ENCODE measurements around the gene BRD9.
"Not testable (repeated sequence)": the region's sequence is repeated elsewhere in the genome, so short reads cannot be mapped to it uniquely, and the experiment has no call there.

BRD9 gene

GRCh38 chr5:922436-923280 lies 30.1 kb upstream of the BRD9 start:
- Histone ChIP-seq H3K4me1 (ENCODE audit: control insufficient read depth, insufficient read depth, low read length, poor library complexity, severe bottlenecking) (peaks cover 11% of the 10 kb centered on the region), H3K27me3 (replicated peaks; ENCODE audit: control insufficient read depth, insufficient read depth, low read length, poor library complexity, severe bottlenecking) (peaks cover 18% of the 10 kb centered on the region), H3K4me3 (ENCODE audit: insufficient read depth, low read depth, low read length, poor library complexity, severe bottlenecking) (no peak overlapping the region), H3K9me3 (ENCODE audit: control insufficient read depth, low read length) (no peaks in the 10 kb centered on the region), H3K36me3 (ENCODE audit: control insufficient read depth, insufficient read depth, low read length) (no peaks in the 10 kb centered on the region), H3K27ac (ENCODE audit: insufficient read depth, low read length, poor library complexity, severe bottlenecking) (no peak overlapping the region)
- DNase-seq: no peak

GRCh38 chr5:921456-922435 lies 29.1 kb upstream of the BRD9 start:
- H3K27ac ChIP-seq (ENCODE audit: insufficient read depth, low read length, poor library complexity, severe bottlenecking): no peak overlapping the region
- H3K36me3 ChIP-seq (ENCODE audit: control insufficient read depth, insufficient read depth, low read length): no peaks in the 10 kb centered on the region
- no peaks in the 10 kb centered on the region for H3K9me3 ChIP-seq (ENCODE audit: control insufficient read depth, low read length)
- H3K4me1 ChIP-seq (ENCODE audit: control insufficient read depth, insufficient read depth, low read length, poor library complexity, severe bottlenecking): peaks cover 6% of the 10 kb centered on the region
- H3K27me3 ChIP-seq (replicated peaks; ENCODE audit: control insufficient read depth, insufficient read depth, low read length, poor library complexity, severe bottlenecking): peaks cover 9% of the 10 kb centered on the region
- no peak overlapping the region for H3K4me3 ChIP-seq (ENCODE audit: insufficient read depth, low read depth, low read length, poor library complexity, severe bottlenecking)
- no peak for DNase-seq

GRCh38 chr5:920321-920720 lies 27.7 kb upstream of the BRD9 start:
- no peaks in the 10 kb centered on the region for H3K4me1 ChIP-seq (ENCODE audit: control insufficient read depth, insufficient read depth, low read length, poor library complexity, severe bottlenecking)
- no peak for DNase-seq
- no peaks in the 10 kb centered on the region for H3K27me3 ChIP-seq (replicated peaks; ENCODE audit: control insufficient read depth, insufficient read depth, low read length, poor library complexity, severe bottlenecking)
- no peaks in the 10 kb centered on the region for H3K36me3 ChIP-seq (ENCODE audit: control insufficient read depth, insufficient read depth, low read length)
- H3K9me3 ChIP-seq (ENCODE audit: control insufficient read depth, low read length): no peaks in the 10 kb centered on the region
- H3K4me3 ChIP-seq (ENCODE audit: insufficient read depth, low read depth, low read length, poor library complexity, severe bottlenecking): no peak overlapping the region
- H3K27ac ChIP-seq (ENCODE audit: insufficient read depth, low read length, poor library complexity, severe bottlenecking): no peak overlapping the region

GRCh38 chr5:919356-920000 lies 26.9 kb upstream of the BRD9 start:
- Histone ChIP-seq H3K4me3 (ENCODE audit: insufficient read depth, low read depth, low read length, poor library complexity, severe bottlenecking) (no peak overlapping the region), H3K36me3 (ENCODE audit: control insufficient read depth, insufficient read depth, low read length) (no peaks in the 10 kb centered on the region), H3K9me3 (ENCODE audit: control insufficient read depth, low read length) (no peaks in the 10 kb centered on the region), H3K27me3 (replicated peaks; ENCODE audit: control insufficient read depth, insufficient read depth, low read length, poor library complexity, severe bottlenecking) (no peaks in the 10 kb centered on the region), H3K27ac (ENCODE audit: insufficient read depth, low read length, poor library complexity, severe bottlenecking) (no peak overlapping the region), H3K4me1 (ENCODE audit: control insufficient read depth, insufficient read depth, low read length, poor library complexity, severe bottlenecking) (no peaks in the 10 kb centered on the region)
- DNase-seq: no peak

GRCh38 chr5:918717-919116 lies 26.1 kb upstream of the BRD9 start:
- DNase-seq; H3K36me3 ChIP-seq (ENCODE audit: control insufficient read depth, insufficient read depth, low read length); H3K27me3 ChIP-seq (replicated peaks; ENCODE audit: control insufficient read depth, insufficient read depth, low read length, poor library complexity, severe bottlenecking): not testable (repeated sequence)

GRCh38 chr5:916441-917293 lies 24.1 kb upstream of the BRD9 start:
- Histone ChIP-seq H3K27ac (ENCODE audit: insufficient read depth, low read length, poor library complexity, severe bottlenecking) (no peak overlapping the region), H3K9me3 (ENCODE audit: control insufficient read depth, low read length) (no peaks in the 10 kb centered on the region), H3K27me3 (replicated peaks; ENCODE audit: control insufficient read depth, insufficient read depth, low read length, poor library complexity, severe bottlenecking) (no peaks in the 10 kb centered on the region), H3K4me3 (ENCODE audit: insufficient read depth, low read depth, low read length, poor library complexity, severe bottlenecking) (no peak overlapping the region), H3K4me1 (ENCODE audit: control insufficient read depth, insufficient read depth, low read length, poor library complexity, severe bottlenecking) (no peaks in the 10 kb centered on the region), H3K36me3 (ENCODE audit: control insufficient read depth, insufficient read depth, low read length) (no peaks in the 10 kb centered on the region)
- DNase-seq: no peak

More at GRCh38 chr5:918717-919116, 26.1 kb upstream of the BRD9 start:
- H3K4me1 ChIP-seq (ENCODE audit: control insufficient read depth, insufficient read depth, low read length, poor library complexity, severe bottlenecking); H3K9me3 ChIP-seq (ENCODE audit: control insufficient read depth, low read length); H3K4me3 ChIP-seq (ENCODE audit: insufficient read depth, low read depth, low read length, poor library complexity, severe bottlenecking); H3K27ac ChIP-seq (ENCODE audit: insufficient read depth, low read length, poor library complexity, severe bottlenecking): not testable (repeated sequence)

- no peaks in the 10 kb centered on the region for H3K4me1 ChIP-seq (ENCODE audit: control insufficient read depth, insufficient read depth, low read length, poor library complexity, severe bottlenecking)
- H3K9me3 ChIP-seq (ENCODE audit: control insufficient read depth, low read length): no peaks in the 10 kb centered on the region
- no peak overlapping the region for H3K4me3 ChIP-seq (ENCODE audit: insufficient read depth, low read depth, low read length, poor library complexity, severe bottlenecking)
- H3K27ac ChIP-seq (ENCODE audit: insufficient read depth, low read length, poor library complexity, severe bottlenecking): no peak overlapping the region
- H3K27me3 ChIP-seq (replicated peaks; ENCODE audit: control insufficient read depth, insufficient read depth, low read length, poor library complexity, severe bottlenecking): no peaks in the 10 kb centered on the region
- DNase-seq: no peak
- H3K36me3 ChIP-seq (ENCODE audit: control insufficient read depth, insufficient read depth, low read length): no peaks in the 10 kb centered on the region
These were observed 23.3 kb upstream of the BRD9 start for GRCh38 chr5:915946-916345.

- not testable (repeated sequence) for H3K27me3 ChIP-seq (replicated peaks; ENCODE audit: control insufficient read depth, insufficient read depth, low read length, poor library complexity, severe bottlenecking); DNase-seq; H3K27ac ChIP-seq (ENCODE audit: insufficient read depth, low read length, poor library complexity, severe bottlenecking); H3K36me3 ChIP-seq (ENCODE audit: control insufficient read depth, insufficient read depth, low read length); H3K9me3 ChIP-seq (ENCODE audit: control insufficient read depth, low read length); H3K4me3 ChIP-seq (ENCODE audit: insufficient read depth, low read depth, low read length, poor library complexity, severe bottlenecking); H3K4me1 ChIP-seq (ENCODE audit: control insufficient read depth, insufficient read depth, low read length, poor library complexity, severe bottlenecking)
These were observed 22.7 kb upstream of the BRD9 start for GRCh38 chr5:915346-915745.

- H3K4me1 ChIP-seq (ENCODE audit: control insufficient read depth, insufficient read depth, low read length, poor library complexity, severe bottlenecking): no peaks in the 10 kb centered on the region
- H3K27me3 ChIP-seq (replicated peaks; ENCODE audit: control insufficient read depth, insufficient read depth, low read length, poor library complexity, severe bottlenecking): no peaks in the 10 kb centered on the region
These were observed 22.0 kb upstream of the BRD9 start for GRCh38 chr5:914612-915011.

More at GRCh38 chr5:914612-915011, 22.0 kb upstream of the BRD9 start:
- H3K4me3 ChIP-seq (ENCODE audit: insufficient read depth, low read depth, low read length, poor library complexity, severe bottlenecking): no peak overlapping the region
- H3K9me3 ChIP-seq (ENCODE audit: control insufficient read depth, low read length): no peaks in the 10 kb centered on the region
- no peak for DNase-seq
- H3K36me3 ChIP-seq (ENCODE audit: control insufficient read depth, insufficient read depth, low read length): no peaks in the 10 kb centered on the region
- no peak overlapping the region for H3K27ac ChIP-seq (ENCODE audit: insufficient read depth, low read length, poor library complexity, severe bottlenecking)
